Hepatocyte (in vitro differentiated cells): ENCODE data around the gene XG. TPM values are rescaled to one million over a fixed set of nuclear protein-coding genes. Genes with fewer than 3 reads are reported as not detected.
"Not testable (repeated sequence)": the region's sequence is repeated elsewhere in the genome, so short reads cannot be mapped to it uniquely, and the experiment has no call there.

Experiments
- DNase-seq: peaks from one replicate; pipeline ENCODE4 v3.0.0-alpha.2; 2016; ENCODE audit warnings: low spot score
- H2AFZ ChIP-seq: fragments of 200-600 bp; sonication (generic); 2 replicates; pipeline ENCODE4 v1.6.0; 2016; ENCODE audit warnings: antibody characterized with exemption, mild to moderate bottlenecking
- H3K27ac ChIP-seq: fragments of 200-600 bp; sonication (generic); 2 replicates; pipeline ENCODE4 v1.5.1; 2016; ENCODE audit warnings: mild to moderate bottlenecking
- H3K27me3 ChIP-seq: fragments of 200-600 bp; sonication (generic); 2 replicates; pipeline ENCODE4 v1.6.1; 2016
- H3K36me3 ChIP-seq: fragments of 200-600 bp; sonication (generic); replicated peaks from 2 replicates; pipeline ENCODE4 v1.5.1; 2016; ENCODE audit warnings: low read depth; ENCODE audit not compliant: insufficient read depth
- H3K4me1 ChIP-seq: fragments of 200-600 bp; sonication (generic); 2 replicates; pipeline ENCODE4 v1.5.1; 2016; ENCODE audit warnings: mild to moderate bottlenecking, moderate library complexity; ENCODE audit not compliant: insufficient read depth
- H3K4me2 ChIP-seq: fragments of 200-600 bp; sonication (generic); 2 replicates; pipeline ENCODE4 v1.6.0; 2016
- H3K4me3 ChIP-seq: fragments of 200-600 bp; sonication (generic); 2 replicates; pipeline ENCODE4 v1.5.1; 2016; ENCODE audit warnings: mild to moderate bottlenecking
- H3K79me2 ChIP-seq: fragments of 200-600 bp; sonication (generic); 2 replicates; pipeline ENCODE4 v1.6.0; 2017; ENCODE audit warnings: mild to moderate bottlenecking
- H3K9me2 ChIP-seq: fragments of 200-600 bp; sonication (generic); replicated peaks from 2 replicates; pipeline ENCODE4 v1.6.0; 2017; ENCODE audit warnings: mild to moderate bottlenecking; ENCODE audit not compliant: insufficient read depth
- H3K9me3 ChIP-seq: fragments of 200-600 bp; sonication (generic); 2 replicates; pipeline ENCODE4 v1.5.1; 2016; ENCODE audit warnings: low read depth, mild to moderate bottlenecking
- H4K20me1 ChIP-seq: fragments of 200-600 bp; sonication (generic); 2 replicates; pipeline ENCODE4 v1.6.0; 2016; ENCODE audit warnings: mild to moderate bottlenecking; ENCODE audit not compliant: insufficient read depth, poor library complexity, severe bottlenecking
- CTCF ChIP-seq: fragments of 200-600 bp; sonication (generic); IDR thresholded peaks from 2 replicates; pipeline ENCODE4 v1.5.1; 2016; ENCODE audit warnings: antibody characterized with exemption, mild to moderate bottlenecking; ENCODE audit not compliant: poor library complexity
- EZH2 ChIP-seq: fragments of 200-600 bp; sonication (generic); IDR thresholded peaks from 2 replicates; pipeline ENCODE4 v1.6.1; 2016; ENCODE audit warnings: antibody characterized with exemption, mild to moderate bottlenecking, borderline replicate concordance
- EZH2phosphoT487 ChIP-seq: fragments of 200-600 bp; sonication (generic); IDR thresholded peaks from one replicate; pipeline ENCODE4 v1.6.1; 2018; ENCODE audit warnings: antibody characterized with exemption, mild to moderate bottlenecking, low read depth, moderate library complexity; ENCODE audit not compliant: unreplicated experiment, severe bottlenecking
- WGBS: methylation state at CpG from one replicate; pipeline ENCODE4 v1.1.6; 2016; ENCODE audit warnings: low lambda C conversion rate; ENCODE audit errors: missing lambda C conversion rate; 5-methylcytosine and 5-hydroxymethylcytosine counted together
- polyA plus RNA-seq: library from polyadenylated mRNA; unstranded; fragments of >200 nt; fragmentation: Nextera tagmentation; extraction: Ambion mirVana; gene quantifications from 2 replicates; pipeline ENCODE4 v1.2.1, GENCODE V29; 2016
- total RNA-seq: library from RNA; depleted of rRNA; stranded (reverse); fragments of >200 nt; gene quantifications from 2 replicates; pipeline ENCODE4 v1.2.3, GENCODE V29; 2014

XG gene
- total and polyA plus RNA-seq, 2 experiments from 2014 or later: 0.53 to 0.64 TPM

GRCh38 chrX:2766906-2767305, 15.1 kb downstream of the XG start:
- Histone ChIP-seq H3K79me2 (no peaks in the 10 kb centered on the region), H4K20me1 (no peaks in the 10 kb centered on the region), H3K9me3 (no peaks in the 10 kb centered on the region), H3K4me2 (no peak overlapping the region), H3K4me1 (peaks cover 16% of the 10 kb centered on the region), H3K4me3 (no peak overlapping the region), H3K27ac (peak overlapping the region; percentile 67), H3K9me2 (no peaks in the 10 kb centered on the region), H3K27me3 (no peaks in the 10 kb centered on the region), H2AFZ (no peak overlapping the region), H3K36me3 (no peaks in the 10 kb centered on the region)
- no peak for TF ChIP-seq EZH2phosphoT487
- no peak for TF ChIP-seq CTCF
- TF ChIP-seq EZH2: no peak
- DNase-seq: no peak
- 86% methylated on average over 11 of the region's 11 CpGs for WGBS

GRCh38 chrX:2767631-2768455, 16.0 kb downstream of the XG start:
- 33% methylated on average over 21 of the region's 25 CpGs for WGBS
- no peak overlapping the region for H3K4me3 ChIP-seq
- no peaks in the 10 kb centered on the region for H3K27me3 ChIP-seq
- no peaks in the 10 kb centered on the region for H3K79me2 ChIP-seq
- H3K4me1 ChIP-seq: peaks cover 16% of the 10 kb centered on the region
- H3K36me3 ChIP-seq: no peaks in the 10 kb centered on the region
- TF ChIP-seq EZH2phosphoT487 (no peak), EZH2 (no peak), CTCF (no peak)
- peak overlapping the region; percentile 47 for H3K4me2 ChIP-seq
- no peaks in the 10 kb centered on the region for H4K20me1 ChIP-seq
- peak; percentile 77 for DNase-seq
- H3K27ac ChIP-seq: peak overlapping the region; percentile 67
- no peak overlapping the region for H2AFZ ChIP-seq
- H3K9me3 ChIP-seq: no peaks in the 10 kb centered on the region
- no peaks in the 10 kb centered on the region for H3K9me2 ChIP-seq

- no peaks in the 10 kb centered on the region for H3K27me3 ChIP-seq
- no peaks in the 10 kb centered on the region for H4K20me1 ChIP-seq
- H3K4me1 ChIP-seq: peaks cover 16% of the 10 kb centered on the region
- no peak overlapping the region for H3K4me3 ChIP-seq
- no peaks in the 10 kb centered on the region for H3K36me3 ChIP-seq
- DNase-seq: no peak
- H3K27ac ChIP-seq: no peak overlapping the region
- no peaks in the 10 kb centered on the region for H3K9me3 ChIP-seq
- H3K9me2 ChIP-seq: no peaks in the 10 kb centered on the region
- no peaks in the 10 kb centered on the region for H3K79me2 ChIP-seq
- WGBS: 100% methylated on average over 1 of the region's 1 CpG
- no peak overlapping the region for H3K4me2 ChIP-seq
- TF ChIP-seq EZH2phosphoT487: no peak
- H2AFZ ChIP-seq: no peak overlapping the region
These were observed 17.8 kb downstream of the XG start for GRCh38 chrX:2769615-2770014.

- not testable (repeated sequence) for H3K36me3 ChIP-seq, H3K4me3 ChIP-seq, H4K20me1 ChIP-seq, H3K27ac ChIP-seq, H3K4me2 ChIP-seq, DNase-seq, H3K79me2 ChIP-seq, H3K4me1 ChIP-seq, H3K27me3 ChIP-seq, H3K9me3 ChIP-seq, H3K9me2 ChIP-seq, H2AFZ ChIP-seq
- 70% methylated on average over 6 of the region's 10 CpGs for WGBS
These were observed 21.6 kb downstream of the XG start for GRCh38 chrX:2773166-2774055.
